Activated CD8-positive, alpha-beta memory T cell treated with anti-CD3 and anti-CD28 coated beads for 24 hours (primary cell): ENCODE measurements around the gene TGFB2.

Experiments
- DNase-seq: peaks from one replicate; pipeline ENCODE4 v3.0.0-alpha.2; 2020

TGFB2 gene

DNA sequence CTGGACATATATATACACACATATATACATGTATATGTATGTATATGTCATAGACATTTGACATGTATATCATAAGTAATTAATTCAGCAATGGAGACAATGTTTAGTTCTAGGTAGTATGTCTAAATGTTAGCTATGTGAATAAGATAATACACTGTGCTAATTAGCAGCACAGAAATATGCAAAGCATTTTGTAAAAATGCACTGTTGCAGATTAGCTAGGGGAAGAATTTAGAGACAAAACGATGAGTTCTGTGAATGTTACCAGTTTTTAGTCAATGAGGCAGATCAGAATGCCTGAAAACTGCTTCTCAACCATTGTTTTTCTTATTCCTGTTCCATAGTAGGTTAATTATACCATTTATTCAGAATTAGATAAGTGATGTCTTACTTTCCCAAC lies 86.3 kb downstream of the TGFB2 start:
- DNase-seq: no peak

GRCh38 chr1:218433744-218434143 lies 88.6 kb downstream of the TGFB2 start:
- no peak for DNase-seq

- no peak for DNase-seq
These were observed 90.4 kb downstream of the TGFB2 start for GRCh38 chr1:218435528-218435927.

- no peak for DNase-seq
These were observed 91.2 kb downstream of the TGFB2 start for GRCh38 chr1:218436346-218436745.

GRCh38 chr1:218436997-218437396 lies 91.9 kb downstream of the TGFB2 start:
- no peak for DNase-seq

- DNase-seq: no peak
These were observed 94.6 kb downstream of the TGFB2 start for GRCh38 chr1:218439541-218440295.

- no peak for DNase-seq
These were observed 98.1 kb downstream of the TGFB2 start for GRCh38 chr1:218443255-218443654.

GRCh38 chr1:218444173-218444572 lies 99.0 kb downstream of the TGFB2 start:
- no peak for DNase-seq

DNA sequence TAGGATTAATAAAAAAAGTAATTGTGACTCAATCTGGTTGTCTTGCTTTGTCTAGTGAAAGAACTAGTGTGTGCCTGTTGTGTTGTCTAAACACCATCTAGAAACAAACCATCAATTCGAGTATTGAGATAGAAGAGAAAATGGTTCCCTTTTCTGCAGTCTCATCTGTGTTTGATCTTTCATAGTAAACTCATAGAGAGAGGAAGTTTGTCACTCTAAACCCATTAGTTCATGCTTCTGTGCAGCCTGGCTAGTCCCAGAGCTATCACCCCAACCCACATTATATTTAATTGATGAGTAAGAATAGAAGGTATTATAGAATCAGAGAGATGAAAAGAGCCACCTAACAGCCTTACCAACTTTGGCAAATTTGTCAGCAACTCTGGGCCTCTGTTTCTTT lies 99.5 kb downstream of the TGFB2 start:
- no peak for DNase-seq

DNA sequence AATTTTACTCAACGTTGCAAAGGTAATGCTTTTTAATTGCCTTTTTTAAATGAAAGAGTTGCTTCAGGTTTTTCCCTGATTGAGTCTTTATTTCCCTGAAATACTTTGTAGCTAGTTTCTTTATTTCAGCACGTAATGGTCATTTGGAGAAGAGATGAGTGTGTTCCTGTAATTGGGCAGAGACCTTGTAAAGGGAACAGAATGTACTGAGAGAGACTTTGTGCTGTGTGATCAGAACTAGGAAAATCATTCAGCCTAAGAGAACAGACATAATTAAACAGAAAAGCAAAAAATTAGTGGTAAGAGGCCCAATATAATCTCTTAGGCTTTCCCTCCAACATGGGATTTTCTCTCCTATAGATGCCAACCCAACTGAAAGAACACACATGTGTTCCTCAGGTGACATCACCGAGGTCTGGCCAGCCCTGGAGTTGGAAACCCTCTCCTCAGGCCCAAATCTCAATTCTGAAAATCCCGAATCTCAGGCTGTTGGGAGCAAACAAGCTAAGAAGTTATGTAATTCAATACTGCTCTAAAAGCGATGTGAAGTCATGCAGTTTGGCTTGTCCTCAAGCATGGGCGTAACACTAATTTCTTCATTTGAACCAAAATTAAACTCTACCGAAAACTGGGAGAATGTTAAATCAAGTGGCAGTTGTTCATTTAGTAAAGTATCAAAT lies 102.0 kb downstream of the TGFB2 start:
- DNase-seq: no peak

GRCh38 chr1:218451415-218451814 lies 106.3 kb downstream of the TGFB2 start:
- DNase-seq: no peak

GRCh38 chr1:218454700-218455282 lies 109.7 kb downstream of the TGFB2 start:
- DNase-seq: no peak

- no peak for DNase-seq
These were observed 111.3 kb downstream of the TGFB2 start for GRCh38 chr1:218456444-218456843.

- DNase-seq: no peak
These were observed 114.3 kb downstream of the TGFB2 start for GRCh38 chr1:218459450-218459849.

DNA sequence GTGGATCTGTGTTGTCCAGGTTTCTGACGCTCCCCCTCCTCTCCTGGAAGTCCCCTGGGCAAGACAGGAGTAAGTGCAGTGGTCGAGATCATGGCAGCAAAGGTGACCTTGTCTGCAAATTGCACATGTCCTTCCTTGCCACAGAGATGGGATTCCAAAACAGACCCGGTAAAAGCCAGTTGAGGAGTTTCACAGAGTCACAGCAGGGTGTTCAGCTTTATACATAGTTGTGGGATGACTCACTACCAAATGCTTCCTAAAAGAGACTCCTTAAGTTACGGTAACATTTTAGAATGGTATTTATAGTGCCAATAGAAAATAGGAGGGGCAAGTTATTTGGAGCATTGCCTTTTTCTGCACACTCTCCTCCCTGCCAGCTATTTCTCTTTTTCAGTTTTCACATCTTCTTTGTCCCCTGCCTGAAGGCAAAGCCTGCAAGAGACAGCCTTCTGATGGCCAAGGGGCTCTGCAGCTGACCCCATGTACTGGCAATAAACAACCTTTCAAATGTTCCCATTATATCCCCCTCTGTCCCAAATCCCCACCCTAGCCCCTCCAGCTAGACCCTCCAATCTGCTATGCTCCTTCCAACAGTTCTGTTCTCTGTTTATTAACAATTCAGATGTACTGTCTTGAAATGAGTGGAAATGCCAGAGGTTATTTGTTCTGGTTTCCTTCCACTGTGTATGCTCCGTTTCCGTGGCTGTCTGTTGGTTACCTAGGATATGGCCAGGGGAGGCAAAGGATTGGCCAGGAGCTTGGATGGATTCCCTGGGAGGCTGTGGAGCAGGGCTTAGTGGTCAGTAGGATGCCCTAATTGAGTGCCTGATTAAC lies 115.0 kb downstream of the TGFB2 start:
- no peak for DNase-seq

DNA sequence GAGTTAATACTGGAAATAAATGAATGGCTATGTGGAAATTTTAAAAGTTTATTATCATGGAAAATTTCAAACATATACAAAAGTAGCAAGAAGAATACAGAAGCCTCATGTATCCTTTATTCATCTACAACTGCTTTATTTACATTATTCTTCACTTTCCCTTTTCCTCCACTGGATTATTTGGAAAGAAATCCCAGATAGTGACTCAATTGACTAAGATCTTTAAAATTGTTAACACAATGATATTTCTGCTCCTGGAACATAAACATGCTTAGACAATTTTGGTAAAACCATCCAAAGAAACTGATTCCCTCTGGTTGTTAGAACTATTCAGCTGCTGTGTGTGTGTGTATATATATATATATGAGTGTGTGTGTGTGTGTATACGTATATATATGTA lies 116.2 kb downstream of the TGFB2 start:
- DNase-seq: no peak

DNA sequence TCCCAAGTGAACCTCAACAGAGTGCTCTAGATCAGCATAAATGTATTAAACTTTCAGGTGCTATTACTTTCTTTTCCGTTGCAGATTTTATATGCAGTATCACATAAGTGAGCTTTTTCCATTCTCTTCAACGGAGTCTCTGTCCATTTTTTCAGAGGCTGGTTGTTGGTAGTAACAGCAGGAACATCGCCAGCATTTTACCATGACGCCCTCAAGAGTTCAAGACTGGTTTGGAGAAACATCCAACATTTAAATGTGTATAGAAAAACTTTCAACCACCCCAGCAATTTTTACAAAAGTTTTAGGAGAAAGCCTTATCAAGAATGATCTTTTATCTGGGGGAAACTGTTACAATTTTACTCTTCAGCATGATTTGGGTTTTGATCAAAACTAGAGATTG lies 117.0 kb downstream of the TGFB2 start:
- no peak for DNase-seq

DNA sequence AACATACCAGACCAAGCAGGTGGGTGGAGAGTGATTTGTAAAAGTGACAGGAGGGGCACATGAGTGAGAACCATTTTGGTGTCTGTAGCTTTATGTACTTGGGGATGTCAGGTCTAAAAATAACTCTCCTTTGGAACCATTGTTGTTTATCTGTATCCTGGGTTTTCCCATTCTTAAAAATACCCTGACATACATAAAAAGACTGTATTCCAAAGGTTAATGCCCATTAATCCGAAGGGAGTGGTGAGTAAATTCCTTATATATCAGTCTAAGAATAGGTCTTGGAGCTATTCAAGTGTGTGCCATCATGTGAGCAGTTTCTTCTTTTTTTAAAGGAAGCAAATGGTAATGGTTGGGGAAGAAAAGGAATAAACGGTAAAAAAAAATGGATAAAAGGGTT lies 117.5 kb downstream of the TGFB2 start:
- no peak for DNase-seq

- no peak for DNase-seq
These were observed 118.3 kb downstream of the TGFB2 start for GRCh38 chr1:218463194-218464156.

DNA sequence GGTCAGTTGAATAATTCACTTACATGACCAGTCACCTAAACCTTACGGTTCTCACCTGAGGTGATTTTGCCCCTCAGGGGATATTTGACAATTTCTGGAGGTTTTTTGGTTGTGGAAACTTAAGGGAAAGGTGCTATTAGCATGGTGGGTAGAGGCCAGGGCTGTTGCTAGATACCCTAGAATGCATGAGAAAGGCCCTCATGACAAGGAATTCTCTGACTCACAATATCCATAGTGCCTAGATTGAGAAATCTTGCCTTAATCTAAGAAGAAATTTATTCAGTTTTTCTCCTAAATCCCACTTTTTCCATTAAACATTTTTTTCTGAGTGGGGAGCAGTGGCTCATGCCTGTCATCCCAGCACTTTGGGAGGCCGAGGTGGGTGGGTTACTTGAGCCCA lies 119.7 kb downstream of the TGFB2 start:
- DNase-seq: no peak

GRCh38 chr1:218466341-218467010 lies 121.3 kb downstream of the TGFB2 start:
- no peak for DNase-seq
